Calu3 (cell line): ENCODE measurements around the gene ANKS1B. TPM values are rescaled to one million over a fixed set of nuclear protein-coding genes. Genes with fewer than 3 reads are reported as not detected.

ENCODE experiments used
- BruUV-seq: library from RNA; stranded (reverse); fragments of 400-500 nt; replicated peaks from 2 replicates; lab custom pipeline; 2021; lab: Mats Ljungman, UMichigan
- CTCF ChIA-PET: fragments of 300-600 bp; sonication (Branson Sonifier 250); formaldehyde crosslinking; loops from one replicate; lab custom pipeline; 2022; ENCODE audit warnings: antibody characterized with exemption; lab: Charles Lee
- DNase-seq: peaks from one replicate; pipeline ENCODE4 v3.0.0; 2022
- H3K27ac Mint-ChIP-seq: one replicate; pipeline ENCODE4 v1.8.0; 2022; ENCODE audit warnings: mixed read lengths; ENCODE audit not compliant: unreplicated experiment
- H3K27me3 Mint-ChIP-seq: one replicate; pipeline ENCODE4 v1.8.0; 2022; ENCODE audit warnings: mixed read lengths; ENCODE audit not compliant: unreplicated experiment
- H3K36me3 Mint-ChIP-seq: one replicate; pipeline ENCODE4 v1.8.0; 2022; ENCODE audit warnings: mild to moderate bottlenecking, moderate library complexity, mixed read lengths; ENCODE audit not compliant: insufficient read depth, unreplicated experiment
- H3K4me1 Mint-ChIP-seq: one replicate; pipeline ENCODE4 v1.8.0; 2022; ENCODE audit warnings: mild to moderate bottlenecking, low read depth, mixed read lengths; ENCODE audit not compliant: unreplicated experiment
- H3K4me3 Mint-ChIP-seq: one replicate; pipeline ENCODE4 v1.8.0; 2022; ENCODE audit warnings: mild to moderate bottlenecking, low read depth, moderate library complexity, mixed read lengths; ENCODE audit not compliant: unreplicated experiment
- H3K9me3 Mint-ChIP-seq: one replicate; pipeline ENCODE4 v1.8.0; 2022; ENCODE audit warnings: low read depth, mixed read lengths; ENCODE audit not compliant: unreplicated experiment
- CTCF ChIP-seq: fragments of 200-600 bp; IDR thresholded peaks from one replicate; pipeline ENCODE4 v1.8.0; 2022; ENCODE audit warnings: antibody characterized with exemption; ENCODE audit not compliant: unreplicated experiment
- intact Hi-C: fragments of 100-400 bp; cut with micrococcal nuclease; formaldehyde crosslinking; loops from one replicate; pipeline ENCODE4 v1.10.0; 2022; ENCODE audit not compliant: unreplicated experiment
- total RNA-seq: library from RNA; stranded (reverse); gene quantifications from 2 replicates; pipeline ENCODE4 v1.2.3, GENCODE V29; 2022

Gene ANKS1B
- total RNA-seq, 1 experiment from 2014 or later: 1.7 TPM

DNA sequence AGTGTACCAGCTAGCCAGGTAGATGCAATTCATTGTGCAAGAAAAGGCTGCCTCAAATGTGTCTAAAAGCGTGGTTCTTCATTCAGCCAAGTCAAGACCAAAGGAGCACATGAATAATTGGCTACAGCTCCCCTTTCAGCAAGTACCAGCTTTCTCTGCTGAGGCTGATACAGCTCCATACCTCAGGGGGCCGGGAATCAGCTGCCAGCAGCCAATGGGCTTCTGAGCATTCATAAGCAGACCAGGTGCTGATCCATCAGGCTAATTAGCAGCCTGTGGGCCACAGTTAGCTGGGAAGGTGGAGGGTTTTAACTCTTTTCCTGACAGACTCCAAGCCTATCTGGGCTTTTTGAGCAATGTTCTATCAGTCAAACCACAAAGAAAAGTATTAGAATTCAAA is 1075.0 kb downstream of the ANKS1B start:
- no peak overlapping the region for H3K4me3 Mint-ChIP-seq
- H3K36me3 Mint-ChIP-seq: no peaks in the 10 kb centered on the region
- H3K9me3 Mint-ChIP-seq: no peaks in the 10 kb centered on the region
- no peak for TF ChIP-seq CTCF
- no peaks in the 10 kb centered on the region for H3K4me1 Mint-ChIP-seq
- CTCF ChIA-PET: no interaction called here
- BruUV-seq: no TSS peak
- DNase-seq: no peak
- peaks cover 45% of the 10 kb centered on the region for H3K27me3 Mint-ChIP-seq
- H3K27ac Mint-ChIP-seq: no peak overlapping the region
- intact Hi-C loops: no loop called here

- Mint-ChIP-seq H3K27ac (no peak overlapping the region), H3K9me3 (no peaks in the 10 kb centered on the region), H3K36me3 (no peaks in the 10 kb centered on the region), H3K4me1 (no peaks in the 10 kb centered on the region), H3K4me3 (no peak overlapping the region), H3K27me3 (peaks cover 49% of the 10 kb centered on the region)
- CTCF ChIA-PET: no interaction called here
- no peak for DNase-seq
- no TSS peak for BruUV-seq
- no peak for TF ChIP-seq CTCF
- intact Hi-C loops: no loop called here
Observed at GRCh38 chr12:98908866-98909265, 1075.9 kb downstream of the ANKS1B start.

DNA sequence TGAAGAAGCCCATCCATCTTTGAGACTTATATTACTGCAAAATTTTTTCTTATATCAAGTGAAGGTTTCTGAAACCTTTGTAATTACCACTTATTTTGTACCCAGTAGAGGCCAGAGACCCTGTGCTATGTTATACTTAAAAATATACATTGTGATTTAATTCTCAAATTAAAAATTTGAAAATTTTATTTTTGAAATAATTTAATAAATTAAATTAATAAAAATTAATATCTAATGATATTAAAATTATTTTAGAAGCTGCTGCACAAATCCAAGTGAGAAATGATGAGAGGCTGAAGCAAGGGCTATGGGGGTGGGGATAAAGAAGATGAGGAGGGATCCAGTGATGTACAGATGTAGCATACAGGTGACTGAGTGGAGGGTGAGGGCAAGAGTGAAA is 1080.9 kb downstream of the ANKS1B start:
- no peak for DNase-seq
- intact Hi-C loops: no loop called here
- Mint-ChIP-seq H3K4me3 (no peak overlapping the region), H3K36me3 (no peaks in the 10 kb centered on the region), H3K27me3 (peaks cover 55% of the 10 kb centered on the region), H3K4me1 (no peaks in the 10 kb centered on the region), H3K27ac (no peak overlapping the region), H3K9me3 (no peaks in the 10 kb centered on the region)
- BruUV-seq: no TSS peak
- no peak for TF ChIP-seq CTCF
- CTCF ChIA-PET: no interaction called here

DNA sequence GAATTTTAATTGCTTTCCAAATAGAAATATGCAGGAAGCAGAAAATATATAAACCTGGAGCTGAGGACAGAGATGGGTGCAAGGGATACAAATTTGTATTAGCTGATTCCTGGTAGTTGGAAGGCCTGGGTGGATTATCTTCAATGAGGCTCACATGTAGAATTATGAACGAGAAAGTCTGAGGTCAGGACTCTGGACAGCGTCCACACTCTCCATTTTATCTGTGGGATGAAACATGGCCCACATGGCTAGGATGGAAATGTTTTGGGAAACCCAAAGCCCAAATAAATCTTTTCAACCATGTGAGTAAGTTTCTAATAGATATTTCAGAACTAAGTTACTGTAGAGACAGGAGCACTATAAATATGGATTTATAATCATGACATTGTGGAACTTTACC is 1083.5 kb downstream of the ANKS1B start:
- intact Hi-C loops: no loop called here
- TF ChIP-seq CTCF: no peak
- BruUV-seq: no TSS peak
- H3K36me3 Mint-ChIP-seq: no peaks in the 10 kb centered on the region
- no peaks in the 10 kb centered on the region for H3K9me3 Mint-ChIP-seq
- no peak overlapping the region for H3K4me3 Mint-ChIP-seq
- H3K27me3 Mint-ChIP-seq: peaks cover 56% of the 10 kb centered on the region
- DNase-seq: no peak
- CTCF ChIA-PET: no interaction called here
- H3K4me1 Mint-ChIP-seq: no peaks in the 10 kb centered on the region
- H3K27ac Mint-ChIP-seq: no peak overlapping the region
